ENCODE measurements around the gene CDO1. TPM values are rescaled to one million over a fixed set of nuclear protein-coding genes. Genes with fewer than 3 reads are reported as not detected.

The CDO1 gene
- total RNA-seq, 1 experiment from 2014 or later = 13.2 TPM

GRCh38 chr5:115755675-115756074, 60.8 kb downstream of the CDO1 start:
- TF ChIP-seq FOXK1 (CRISPR knock-in tag; IDR thresholded peaks at IDR 0.05) (no peak), JAZF1 (CRISPR knock-in tag; IDR thresholded peaks at IDR 0.05) (no peak), KAT7 (CRISPR knock-in tag; IDR thresholded peaks at IDR 0.05; ENCODE audit: borderline replicate concordance) (no peak), GABPB1 (CRISPR knock-in tag; IDR thresholded peaks at IDR 0.05) (no peak), ZNF263 (CRISPR knock-in tag; IDR thresholded peaks at IDR 0.05; ENCODE audit: low read depth) (no peak), NR3C1 (CRISPR knock-in tag; conservative IDR thresholded peaks at IDR 0.05; ENCODE audit: low read depth) (no peak), SOX15 (CRISPR knock-in tag; IDR thresholded peaks at IDR 0.05) (no peak), E2F4 (CRISPR knock-in tag; IDR thresholded peaks at IDR 0.05; ENCODE audit: borderline replicate concordance, low read depth) (no peak), CBFB (CRISPR knock-in tag; IDR thresholded peaks at IDR 0.05; ENCODE audit: low read depth) (no peak), ZBTB43 (CRISPR knock-in tag; IDR thresholded peaks at IDR 0.05) (no peak)
- no peak overlapping the region for H3K27ac Mint-ChIP-seq
- H3K4me3 Mint-ChIP-seq = no peak overlapping the region
- H3K27me3 Mint-ChIP-seq (ENCODE audit: low read depth) = no peaks in the 10 kb centered on the region
- peaks cover 11% of the 10 kb centered on the region for H3K4me1 Mint-ChIP-seq
- DNase-seq (ENCODE audit: low spot score) = no peak
- ChIA-PET POLR2A (no interaction called here), CTCF (no interaction called here)
- H3K36me3 Mint-ChIP-seq = no peaks in the 10 kb centered on the region
- no peak for ATAC-seq
- 0 out of 2 replicates have a peak, but pooled peaks cover under 1% of the 10 kb centered on the region for H3K9me3 Mint-ChIP-seq

Other genes starting within 250 kb of the CDO1 start
- 0.66 to 1.0 TPM in 2 of 3 replicates, not detected in the other for gene TICAM2, start 214.2 kb downstream of the CDO1 start, total RNA-seq (2021)
- 81.3 to 86.5 TPM (median 84.9 TPM) in 3 replicates for gene TMED7, start 190.6 kb downstream of the CDO1 start, total RNA-seq (2021)
- gene ATG12, start 24.9 kb upstream of the CDO1 start, total RNA-seq (2021) = 38.3 to 40.1 TPM (median 39.9 TPM) in 3 replicates
- 60.8 to 78.5 TPM (median 71.2 TPM) in 3 replicates for gene AP3S1, start 25.3 kb upstream of the CDO1 start, total RNA-seq (2021)
- gene LVRN, start 145.8 kb upstream of the CDO1 start, total RNA-seq (2021) = 0.13 to 0.32 TPM (median 0.27 TPM) in 3 replicates
- not detected in 3 replicates for gene ARL14EPL, start 215.8 kb upstream of the CDO1 start, total RNA-seq (2021)

Data from WTC11 (cell line).